ENCODE measurements around the gene GCNT3. TPM values are rescaled to one million over a fixed set of nuclear protein-coding genes. Genes with fewer than 3 reads are reported as not detected.
"Not testable (repeated sequence)": the region's sequence is repeated elsewhere in the genome, so short reads cannot be mapped to it uniquely, and the experiment has no call there.

GCNT3 gene
- total RNA-seq, 1 experiment from 2014 or later: 0.23 TPM

GRCh38 chr15:59616379-59616778 is 4.8 kb downstream of the GCNT3 start:
- DNase-seq (ENCODE audit: low read depth): no peak

- no peak for DNase-seq (ENCODE audit: low read depth)
Measured at GRCh38 chr15:59618406-59618805, 6.8 kb downstream of the GCNT3 start.

GRCh38 chr15:59622289-59622688 is 10.7 kb downstream of the GCNT3 start:
- DNase-seq (ENCODE audit: low read depth): peak; percentile 55

GRCh38 chr15:59632714-59633113 is 21.1 kb downstream of the GCNT3 start:
- DNase-seq (ENCODE audit: low read depth): peak; percentile 34

- DNase-seq (ENCODE audit: low read depth): no peak
Measured at GRCh38 chr15:59636184-59636583, 24.6 kb downstream of the GCNT3 start.

GRCh38 chr15:59637507-59637906 is 25.9 kb downstream of the GCNT3 start:
- not testable (repeated sequence) for DNase-seq (ENCODE audit: low read depth)

GRCh38 chr15:59642351-59642750 is 30.8 kb downstream of the GCNT3 start:
- DNase-seq (ENCODE audit: low read depth): no peak

GRCh38 chr15:59644756-59645155 is 33.2 kb downstream of the GCNT3 start:
- DNase-seq (ENCODE audit: low read depth): no peak

GRCh38 chr15:59645812-59646211 is 34.2 kb downstream of the GCNT3 start:
- not testable (repeated sequence) for DNase-seq (ENCODE audit: low read depth)

GRCh38 chr15:59646277-59646676 is 34.7 kb downstream of the GCNT3 start:
- DNase-seq (ENCODE audit: low read depth): no peak

- DNase-seq (ENCODE audit: low read depth): no peak
Measured at GRCh38 chr15:59647085-59647484, 35.5 kb downstream of the GCNT3 start.

GRCh38 chr15:59649603-59650002 is 38.0 kb downstream of the GCNT3 start:
- no peak for DNase-seq (ENCODE audit: low read depth)

- no peak for DNase-seq (ENCODE audit: low read depth)
Measured at GRCh38 chr15:59654046-59654445, 42.5 kb downstream of the GCNT3 start.

GRCh38 chr15:59656897-59657634 is 45.5 kb downstream of the GCNT3 start, which contains the start of gene GTF2A2:
Gene GTF2A2 (minus strand): TSS chr15:59657515. CDS start chr15:59652277, 5,238 bp downstream.
- peak; percentile 91 for DNase-seq (ENCODE audit: low read depth)

- DNase-seq (ENCODE audit: low read depth): no peak
Measured at GRCh38 chr15:59657635-59658125, 46.1 kb downstream of the GCNT3 start.

- no peak for DNase-seq (ENCODE audit: low read depth)
Measured at GRCh38 chr15:59659366-59659765, 47.8 kb downstream of the GCNT3 start.

GRCh38 chr15:59662260-59662659 is 50.7 kb downstream of the GCNT3 start:
- DNase-seq (ENCODE audit: low read depth): no peak

GRCh38 chr15:59668556-59668955 is 57.0 kb downstream of the GCNT3 start:
- no peak for DNase-seq (ENCODE audit: low read depth)

Other genes with a start within 250 kb of the GCNT3 start
- 88.5 and 117 TPM in 2 replicates for gene MYO1E, start 238.9 kb upstream of the GCNT3 start, total RNA-seq (2014; rRNA removed)
- gene FAM81A, start 173.6 kb upstream of the GCNT3 start, total RNA-seq (2014; rRNA removed): under 0.01 and 0.06 TPM in 2 replicates
- 73.8 and 90.3 TPM in 2 replicates for gene GTF2A2, start 45.7 kb downstream of the GCNT3 start, total RNA-seq (2014; rRNA removed)
- gene BNIP2, start 77.5 kb downstream of the GCNT3 start, total RNA-seq (2014; rRNA removed): 158 and 229 TPM in 2 replicates

Data from LHCN-M2 (cell line).